Loucy (cell line): ENCODE results near the gene PALLD.

Experiments used
- CTCF ChIP-seq: fragments of 200-600 bp; sonication (generic); conservative IDR thresholded peaks from 2 replicates; pipeline ENCODE4 v1.5.1; 2014; ENCODE audit warnings: mild to moderate bottlenecking, antibody characterized with exemption, low read length
- EZH2phosphoT487 ChIP-seq: fragments of 200-600 bp; IDR thresholded peaks from 2 replicates; pipeline ENCODE4 v1.6.1; 2018; ENCODE audit warnings: antibody characterized with exemption, mild to moderate bottlenecking, moderate library complexity, borderline replicate concordance

DNA sequence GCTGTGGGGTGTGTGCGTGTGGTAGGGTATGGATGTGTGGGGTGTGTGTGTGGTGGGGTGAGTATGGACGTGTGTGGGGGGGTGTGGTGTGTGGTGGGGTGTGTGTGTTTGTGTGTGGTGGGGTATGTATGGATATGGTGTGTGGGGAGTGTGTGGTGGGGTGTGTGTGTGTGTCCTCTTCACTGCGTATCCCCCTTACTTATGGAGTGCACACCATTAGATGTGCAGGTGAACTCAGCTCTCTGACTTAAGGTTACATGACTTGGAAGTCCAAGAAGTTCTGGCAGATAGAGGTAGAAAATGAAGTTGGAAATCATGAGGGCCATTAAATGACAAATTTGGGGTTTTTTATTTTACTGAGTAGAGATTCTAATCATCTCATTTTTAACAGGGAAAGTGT, 182.5 kb downstream of the PALLD start:
- no peak for TF ChIP-seq CTCF
- TF ChIP-seq EZH2phosphoT487 = no peak
